Thoracic aorta (tissue), 2 donors: ENCODE data around the gene WRAP53. TPM values are rescaled to one million over a fixed set of nuclear protein-coding genes. Genes with fewer than 3 reads are reported as not detected.

Experiments
- ATAC-seq: fragments of 150-250 bp; one replicate; pipeline ENCODE4 v1.8.0; 2017; ENCODE audit warnings: low read depth; ENCODE audit not compliant: insufficient number of reproducible peaks, low FRiP score
- DNase-seq: peaks from one replicate; pipeline ENCODE4 v3.0.0-alpha.2; 2020; ENCODE audit warnings: low spot score
- H3K27ac ChIP-seq, 2 donors: fragments of 200-600 bp; sonication (generic); 1 replicate in 1 of 2; 2 replicates in 1 of 2; pipeline ENCODE4 v1.5.1; 2016; ENCODE audit warnings: mild to moderate bottlenecking in 2 of 2, moderate library complexity in 2 of 2
- H3K27me3 ChIP-seq: fragments of 200-600 bp; sonication (generic); replicated peaks from 2 replicates; pipeline ENCODE4 v1.6.0; 2016; ENCODE audit warnings: mild to moderate bottlenecking; ENCODE audit not compliant: insufficient read depth
- H3K36me3 ChIP-seq: fragments of 200-600 bp; sonication (generic); one replicate; pipeline ENCODE4 v1.5.1; 2016
- H3K4me1 ChIP-seq, 2 donors: fragments of 200-600 bp; sonication (generic); 1 replicate in 1 of 2; 2 replicates in 1 of 2; pipeline versions ENCODE4 v1.5.1 to v1.6.0; 2016; ENCODE audit warnings: low read depth in 2 of 2, mild to moderate bottlenecking in 1 of 2; ENCODE audit not compliant: control insufficient read depth in 1 of 2
- H3K4me3 ChIP-seq: fragments of 200-600 bp; sonication (generic); 2 replicates; pipeline ENCODE4 v1.5.1; 2016; ENCODE audit warnings: mild to moderate bottlenecking
- H3K9me3 ChIP-seq: fragments of 200-600 bp; sonication (generic); 2 replicates; pipeline ENCODE4 v1.5.1; 2016
- CTCF ChIP-seq: fragments of 200-600 bp; sonication (generic); IDR thresholded peaks from one replicate; pipeline ENCODE4 v1.5.1; 2019; ENCODE audit warnings: antibody characterized with exemption
- total RNA-seq, 2 donors: library from RNA; depleted of rRNA; stranded (reverse); fragments of >200 nt; gene quantifications; one replicate each; pipeline versions ENCODE4 v1.1.0 to v1.2.3, GENCODE V29; 2016

WRAP53 gene
- total RNA-seq, 2 donors from 2014 or later, result 2.9 to 3.4 TPM

- TF ChIP-seq CTCF, result no peak
- ATAC-seq, result no peak
- Histone ChIP-seq H3K36me3 (peaks cover 5% of the 10 kb centered on the region), H3K4me3 (no peak overlapping the region), H3K27me3 (peaks cover 8% of the 10 kb centered on the region), H3K4me1 (peaks cover 7 to 15% of the 10 kb centered on the region in 2 donors), H3K9me3 (no peaks in the 10 kb centered on the region), H3K27ac (no peak overlapping the region)
- no peak for DNase-seq
Measured at GRCh38 chr17:7701681-7702080, 13.4 kb downstream of the WRAP53 start.

- Histone ChIP-seq H3K4me1 (peaks cover 7 to 15% of the 10 kb centered on the region in 2 donors), H3K27ac (no peak overlapping the region), H3K27me3 (peaks cover 8% of the 10 kb centered on the region), H3K36me3 (peaks cover 5% of the 10 kb centered on the region), H3K9me3 (no peaks in the 10 kb centered on the region), H3K4me3 (no peak overlapping the region)
- ATAC-seq (no peak), DNase-seq (no peak)
- no peak for TF ChIP-seq CTCF
Measured at GRCh38 chr17:7702776-7703175, 14.5 kb downstream of the WRAP53 start.

- Histone ChIP-seq H3K4me1 (peaks cover 7 to 15% of the 10 kb centered on the region in 2 donors), H3K4me3 (no peak overlapping the region), H3K9me3 (no peaks in the 10 kb centered on the region), H3K27ac (no peak overlapping the region), H3K27me3 (peaks cover 8% of the 10 kb centered on the region), H3K36me3 (peaks cover 5% of the 10 kb centered on the region)
- ATAC-seq (peak; percentile 40), DNase-seq (no peak)
- no peak for TF ChIP-seq CTCF
Measured at GRCh38 chr17:7703584-7704479, 15.6 kb downstream of the WRAP53 start.

GRCh38 chr17:7704601-7705268 is 16.5 kb downstream of the WRAP53 start, which contains the start of gene EFNB3:
EFNB3 (plus strand) TSS chr17:7705202; CDS start chr17:7705599, 397 bp downstream.
- peaks cover 8% of the 10 kb centered on the region for H3K27me3 ChIP-seq
- H3K27ac ChIP-seq, result no peak within 1 kb of the TSS
- no peak for TF ChIP-seq CTCF
- ATAC-seq (no peak), DNase-seq (no peak)
- H3K36me3 ChIP-seq, result peaks cover 5% of the 10 kb centered on the region
- H3K4me3 ChIP-seq, result peak within 1 kb of the TSS; percentile 52
- H3K9me3 ChIP-seq, result no peaks in the 10 kb centered on the region
- peaks cover 7 to 15% of the 10 kb centered on the region in 2 donors for H3K4me1 ChIP-seq
